Mammary epithelial cell (primary cell): ENCODE data around the gene RND1.

Experiments used
- EZH2 ChIP-seq: IDR thresholded peaks from 2 replicates; pipeline ENCODE4 v1.6.1; 2012; ENCODE audit warnings: low read length, inconsistent platforms, borderline replicate concordance
- TF ChIP-seq, protein P1 (sequence below), 2 donors: IDR thresholded peaks in 1 of 2; conservative IDR thresholded peaks in 1 of 2; 2 replicates each; pipeline ENCODE4 v1.5.1; 2011 to 2012; ENCODE audit warnings: inconsistent platforms in 2 of 2, low read length in 2 of 2, mild to moderate bottlenecking in 2 of 2, control low read depth in 1 of 2, low read depth in 1 of 2; ENCODE audit not compliant: insufficient read depth in 1 of 2; ENCODE audit errors: extremely low read depth in 1 of 2

DNA sequence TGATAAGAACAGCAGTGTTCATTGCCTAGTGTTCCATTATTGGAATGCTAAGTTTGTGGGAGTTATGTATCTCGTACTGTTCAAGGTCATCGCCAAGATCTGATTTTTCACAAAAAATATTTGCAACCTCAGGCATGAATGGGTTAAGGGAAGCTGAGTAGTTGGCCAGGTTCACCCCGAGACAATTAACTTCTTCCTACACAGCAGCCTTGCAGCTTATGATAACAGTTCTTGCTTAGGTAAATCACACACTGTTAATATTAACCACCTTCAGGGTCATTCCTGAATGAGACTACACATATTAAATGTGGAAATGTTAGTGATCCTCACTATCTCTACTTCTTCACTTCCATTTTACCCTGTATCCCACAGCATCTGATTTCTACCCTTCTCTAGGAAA, 41.6 kb upstream of the RND1 start:
- TF ChIP-seq, protein P1, sequence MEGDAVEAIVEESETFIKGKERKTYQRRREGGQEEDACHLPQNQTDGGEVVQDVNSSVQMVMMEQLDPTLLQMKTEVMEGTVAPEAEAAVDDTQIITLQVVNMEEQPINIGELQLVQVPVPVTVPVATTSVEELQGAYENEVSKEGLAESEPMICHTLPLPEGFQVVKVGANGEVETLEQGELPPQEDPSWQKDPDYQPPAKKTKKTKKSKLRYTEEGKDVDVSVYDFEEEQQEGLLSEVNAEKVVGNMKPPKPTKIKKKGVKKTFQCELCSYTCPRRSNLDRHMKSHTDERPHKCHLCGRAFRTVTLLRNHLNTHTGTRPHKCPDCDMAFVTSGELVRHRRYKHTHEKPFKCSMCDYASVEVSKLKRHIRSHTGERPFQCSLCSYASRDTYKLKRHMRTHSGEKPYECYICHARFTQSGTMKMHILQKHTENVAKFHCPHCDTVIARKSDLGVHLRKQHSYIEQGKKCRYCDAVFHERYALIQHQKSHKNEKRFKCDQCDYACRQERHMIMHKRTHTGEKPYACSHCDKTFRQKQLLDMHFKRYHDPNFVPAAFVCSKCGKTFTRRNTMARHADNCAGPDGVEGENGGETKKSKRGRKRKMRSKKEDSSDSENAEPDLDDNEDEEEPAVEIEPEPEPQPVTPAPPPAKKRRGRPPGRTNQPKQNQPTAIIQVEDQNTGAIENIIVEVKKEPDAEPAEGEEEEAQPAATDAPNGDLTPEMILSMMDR (conservative IDR thresholded peaks at IDR 0.05 in 1 of 2, IDR thresholded peaks at IDR 0.05 in 1 of 2; ENCODE audit: extremely low read depth in 1 of 2, insufficient read depth in 1 of 2, low read depth in 1 of 2, low read length in 2 of 2) = no peak
- no peak for TF ChIP-seq EZH2
